ENCODE measurements around the gene PGBD1.

PGBD1 gene

GRCh38 chr6:28281288-28282064 lies at the start of gene PGBD1:
Gene PGBD1, plus strand, starts transcription at chr6:28281572. Its CDS starts 2,242 bp downstream, at chr6:28283814.
- peak within 1 kb of the TSS; percentile 90 for H2AFZ ChIP-seq (ENCODE audit: low read depth, low read length)
- peaks cover 5% of the 10 kb centered on the region; the same call in 1 of the 2 replicates for H3K79me2 ChIP-seq (ENCODE audit: low read length)
- H3K4me1 ChIP-seq (ENCODE audit: low read length) = peaks cover 11% of the 10 kb centered on the region; the same call in 1 of the 2 replicates
- H3K9me3 ChIP-seq (ENCODE audit: insufficient read depth, low read length) = no peaks in the 10 kb centered on the region
- H3K4me3 ChIP-seq (ENCODE audit: low read length) = peak within 1 kb of the TSS; percentile 89
- no peak within 1 kb of the TSS for H3K27ac ChIP-seq (ENCODE audit: low read length)
- no peaks in the 10 kb centered on the region for H4K20me1 ChIP-seq (ENCODE audit: insufficient read depth, low read length)
- peaks cover 6% of the 10 kb centered on the region for H3K36me3 ChIP-seq (replicated peaks; ENCODE audit: low read depth, low read length)
- peak within 1 kb of the TSS; percentile 73 for H3K9ac ChIP-seq (ENCODE audit: low read length)
- peak within 1 kb of the TSS; percentile 74 for H3K4me2 ChIP-seq (ENCODE audit: low read length)
- H3K27me3 ChIP-seq (ENCODE audit: low read depth, low read length) = no peaks in the 10 kb centered on the region
- no peak for TF ChIP-seq EZH2phosphoT487 (IDR thresholded peaks at IDR 0.05; ENCODE audit: low read depth)
- TF ChIP-seq CTCF (IDR thresholded peaks at IDR 0.05; ENCODE audit: low read depth, low read length) = no peak

GRCh38 chr6:28232785-28233184 lies 48.6 kb upstream of the PGBD1 start:
- Histone ChIP-seq H3K9ac (ENCODE audit: low read length) (no peak overlapping the region), H2AFZ (ENCODE audit: low read depth, low read length) (no peak overlapping the region), H3K4me3 (ENCODE audit: low read length) (no peak overlapping the region), H3K79me2 (ENCODE audit: low read length) (no peaks in the 10 kb centered on the region), H3K27me3 (ENCODE audit: low read depth, low read length) (no peaks in the 10 kb centered on the region), H3K27ac (ENCODE audit: low read length) (no peak overlapping the region), H3K4me2 (ENCODE audit: low read length) (no peak overlapping the region), H3K36me3 (replicated peaks; ENCODE audit: low read depth, low read length) (peaks cover 18% of the 10 kb centered on the region), H3K9me3 (ENCODE audit: insufficient read depth, low read length) (no peaks in the 10 kb centered on the region), H4K20me1 (ENCODE audit: insufficient read depth, low read length) (no peaks in the 10 kb centered on the region), H3K4me1 (ENCODE audit: low read length) (no peaks in the 10 kb centered on the region)
- TF ChIP-seq CTCF (IDR thresholded peaks at IDR 0.05; ENCODE audit: low read depth, low read length) (no peak), EZH2phosphoT487 (IDR thresholded peaks at IDR 0.05; ENCODE audit: low read depth) (no peak)

- Histone ChIP-seq H3K79me2 (ENCODE audit: low read length) (no peaks in the 10 kb centered on the region), H3K27me3 (ENCODE audit: low read depth, low read length) (no peaks in the 10 kb centered on the region), H3K4me2 (ENCODE audit: low read length) (no peak overlapping the region), H4K20me1 (ENCODE audit: insufficient read depth, low read length) (no peaks in the 10 kb centered on the region), H3K27ac (ENCODE audit: low read length) (no peak overlapping the region), H3K9me3 (ENCODE audit: insufficient read depth, low read length) (no peaks in the 10 kb centered on the region), H3K4me3 (ENCODE audit: low read length) (no peak overlapping the region), H3K36me3 (replicated peaks; ENCODE audit: low read depth, low read length) (peaks cover 5% of the 10 kb centered on the region), H3K9ac (ENCODE audit: low read length) (no peak overlapping the region), H2AFZ (ENCODE audit: low read depth, low read length) (no peak overlapping the region), H3K4me1 (ENCODE audit: low read length) (no peaks in the 10 kb centered on the region)
- no peak for TF ChIP-seq CTCF (IDR thresholded peaks at IDR 0.05; ENCODE audit: low read depth, low read length)
- no peak for TF ChIP-seq EZH2phosphoT487 (IDR thresholded peaks at IDR 0.05; ENCODE audit: low read depth)
These were observed 45.4 kb upstream of the PGBD1 start for GRCh38 chr6:28235912-28236452.

GRCh38 chr6:28239636-28240035 lies 41.7 kb upstream of the PGBD1 start:
- Histone ChIP-seq H2AFZ (ENCODE audit: low read depth, low read length) (no peak overlapping the region), H3K27ac (ENCODE audit: low read length) (no peak overlapping the region), H3K79me2 (ENCODE audit: low read length) (no peaks in the 10 kb centered on the region), H4K20me1 (ENCODE audit: insufficient read depth, low read length) (no peaks in the 10 kb centered on the region), H3K4me1 (ENCODE audit: low read length) (peaks cover 13% of the 10 kb centered on the region), H3K27me3 (ENCODE audit: low read depth, low read length) (no peaks in the 10 kb centered on the region), H3K36me3 (replicated peaks; ENCODE audit: low read depth, low read length) (peaks cover 5% of the 10 kb centered on the region), H3K9me3 (ENCODE audit: insufficient read depth, low read length) (no peaks in the 10 kb centered on the region), H3K4me3 (ENCODE audit: low read length) (no peak overlapping the region), H3K4me2 (ENCODE audit: low read length) (no peak overlapping the region), H3K9ac (ENCODE audit: low read length) (no peak overlapping the region)
- TF ChIP-seq CTCF (IDR thresholded peaks at IDR 0.05; ENCODE audit: low read depth, low read length) = no peak
- no peak for TF ChIP-seq EZH2phosphoT487 (IDR thresholded peaks at IDR 0.05; ENCODE audit: low read depth)
